GM18526 (cell line): ENCODE results near the gene RBM34.

Source experiments
- POLR2A ChIP-seq: IDR thresholded peaks from 3 replicates; pipeline ENCODE4 v1.6.1; 2011; ENCODE audit not compliant: insufficient read length; ENCODE audit errors: extremely low read depth

RBM34 gene

DNA sequence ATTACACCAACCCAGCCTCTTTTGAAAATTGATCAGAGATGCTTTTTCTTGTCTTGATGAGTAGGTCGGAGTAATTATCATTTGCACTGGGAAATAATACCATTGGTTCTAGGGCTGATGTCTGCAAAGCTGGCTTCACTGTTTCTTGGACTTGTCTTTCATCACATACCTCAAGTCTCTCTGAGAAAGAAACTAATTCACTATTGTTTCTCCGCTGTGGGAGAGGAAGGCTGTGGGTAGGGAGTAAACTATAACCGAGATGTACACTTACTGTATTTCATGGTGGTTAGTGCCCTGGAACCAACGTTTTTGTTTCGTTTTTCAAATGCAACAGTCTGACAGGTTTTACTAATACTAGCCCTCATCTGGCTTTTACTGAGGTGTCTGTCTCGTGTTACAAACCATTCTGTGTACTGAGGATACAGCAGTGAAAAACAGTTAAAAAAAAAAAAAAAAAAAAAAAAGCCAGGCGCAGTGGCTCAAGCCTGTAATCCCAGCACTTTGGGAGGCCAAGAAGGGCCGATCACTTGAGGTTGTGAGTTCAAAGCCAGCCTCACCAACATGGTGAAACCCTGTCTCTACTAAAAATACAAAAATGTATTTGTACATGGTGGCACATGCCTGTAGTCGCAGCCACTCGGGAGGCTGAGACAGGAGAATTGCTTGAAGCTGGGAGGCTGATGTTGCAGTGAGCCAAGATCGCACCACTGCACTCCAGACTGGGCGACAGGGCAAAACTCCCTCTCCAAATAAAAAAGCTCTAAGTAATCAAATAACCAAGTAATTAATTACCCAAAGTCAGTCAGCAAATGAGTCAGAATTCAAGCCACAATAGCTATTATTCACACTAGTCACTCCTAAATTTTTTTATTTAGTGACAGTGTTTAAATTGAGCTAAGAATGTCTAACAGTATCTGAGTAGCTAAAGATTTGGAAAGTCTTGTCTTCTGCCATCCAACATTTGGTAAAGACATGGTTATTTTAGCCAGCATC is 55.7 kb downstream of the RBM34 start:
- no peak for TF ChIP-seq POLR2A

DNA sequence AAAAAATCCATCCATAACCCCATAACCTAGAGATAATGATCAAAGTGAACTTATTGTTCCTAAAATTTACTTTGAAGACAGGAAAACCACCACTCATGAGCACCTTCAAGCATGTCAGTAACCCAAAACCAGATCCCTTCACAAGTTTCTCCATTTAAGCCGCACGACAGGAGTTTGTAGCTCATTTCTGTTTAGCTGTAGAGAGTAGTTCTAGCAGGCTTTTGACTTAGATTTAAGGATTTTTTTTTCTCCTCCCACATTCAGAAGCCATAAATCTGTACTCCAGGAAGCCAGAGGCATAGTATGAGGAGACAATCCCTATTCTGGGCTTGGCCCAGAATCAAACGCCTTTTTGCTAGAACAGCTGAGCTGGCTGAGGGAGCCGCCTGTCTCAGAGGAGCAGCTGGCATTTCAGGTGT is 58.0 kb downstream of the RBM34 start:
- TF ChIP-seq POLR2A = no peak

DNA sequence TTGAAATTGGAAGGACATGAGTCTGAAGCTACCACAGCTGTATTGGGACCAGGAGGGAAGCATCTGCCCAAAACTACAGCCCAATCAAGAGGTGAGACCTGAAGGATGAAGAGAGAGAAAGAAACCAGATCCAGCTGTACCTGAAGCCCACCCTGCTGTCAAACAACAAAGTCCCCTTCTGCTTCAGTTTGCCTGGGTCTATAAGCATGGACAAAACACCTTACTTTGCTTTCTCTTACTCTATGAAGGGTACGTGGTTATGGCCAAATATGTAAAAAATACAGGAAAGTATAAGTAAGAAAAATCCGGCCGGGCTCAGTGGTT is 58.8 kb downstream of the RBM34 start:
- no peak for TF ChIP-seq POLR2A

DNA sequence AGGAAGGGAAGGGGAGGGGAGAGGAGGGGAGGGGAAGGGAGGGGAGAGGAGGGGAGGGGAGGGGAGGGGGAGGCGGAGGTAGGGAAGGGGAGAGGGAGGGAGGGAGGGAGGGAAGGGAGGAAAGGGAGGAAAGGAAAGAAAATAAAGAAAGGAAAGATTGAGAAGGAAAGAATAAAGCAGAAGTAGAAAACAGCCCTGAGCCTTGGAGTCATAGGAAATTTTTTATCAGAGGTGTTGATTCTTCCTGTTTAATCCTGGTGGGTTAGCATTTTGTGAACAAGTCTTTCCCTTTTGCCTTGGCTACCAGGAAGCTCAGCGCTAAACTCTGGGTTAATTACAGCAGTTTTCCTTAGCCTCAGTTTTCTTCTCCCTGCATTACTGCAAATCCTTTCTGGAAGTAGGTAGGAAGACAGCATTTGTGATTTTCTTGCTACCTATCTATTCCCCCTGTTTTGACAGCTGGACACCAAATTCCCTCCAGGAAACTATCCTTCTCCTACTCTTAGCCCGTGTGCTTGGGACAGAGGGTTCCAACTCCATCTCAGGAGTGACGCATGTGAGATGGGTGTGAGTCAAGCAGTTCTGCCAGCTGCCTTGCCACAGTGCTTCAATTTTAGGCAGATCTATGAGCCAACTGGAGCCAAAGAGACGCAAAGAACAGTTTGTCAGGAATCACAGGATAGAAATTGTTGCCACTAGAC is 59.3 kb downstream of the RBM34 start:
- no peak for TF ChIP-seq POLR2A

DNA sequence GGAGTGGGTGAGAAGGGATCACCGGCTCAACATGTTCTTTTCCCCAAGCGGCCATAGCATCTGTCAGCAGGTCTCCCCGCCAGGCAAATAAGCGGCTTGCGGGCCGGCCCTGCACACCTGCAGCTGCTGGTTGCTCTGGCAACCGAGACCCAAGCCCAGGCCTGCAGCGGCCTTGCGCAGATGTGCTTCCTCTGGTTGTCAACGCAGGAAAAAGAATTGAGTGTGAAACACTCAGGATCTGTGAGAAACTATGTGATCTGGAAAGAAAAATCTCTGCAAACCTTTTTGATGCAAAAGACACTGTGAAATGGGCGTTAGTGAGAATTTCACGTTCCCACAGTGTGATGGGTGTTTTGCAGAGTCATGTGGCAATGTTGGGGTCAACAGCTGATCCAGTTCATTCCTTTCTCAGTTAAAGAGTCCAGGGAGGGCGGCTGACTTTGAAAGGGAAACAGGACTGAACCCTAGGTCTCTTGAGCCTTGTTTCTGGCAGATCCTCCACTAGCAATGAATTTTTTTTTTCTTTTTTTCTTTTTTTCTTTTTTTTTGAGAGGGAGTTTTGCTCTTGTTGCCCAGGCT is 60.8 kb downstream of the RBM34 start:
- no peak for TF ChIP-seq POLR2A

GRCh38 chr1:235098991-235099390 is 62.1 kb downstream of the RBM34 start:
- no peak for TF ChIP-seq POLR2A

- TF ChIP-seq POLR2A = no peak
These were observed 62.5 kb downstream of the RBM34 start for GRCh38 chr1:235098547-235098946.

DNA sequence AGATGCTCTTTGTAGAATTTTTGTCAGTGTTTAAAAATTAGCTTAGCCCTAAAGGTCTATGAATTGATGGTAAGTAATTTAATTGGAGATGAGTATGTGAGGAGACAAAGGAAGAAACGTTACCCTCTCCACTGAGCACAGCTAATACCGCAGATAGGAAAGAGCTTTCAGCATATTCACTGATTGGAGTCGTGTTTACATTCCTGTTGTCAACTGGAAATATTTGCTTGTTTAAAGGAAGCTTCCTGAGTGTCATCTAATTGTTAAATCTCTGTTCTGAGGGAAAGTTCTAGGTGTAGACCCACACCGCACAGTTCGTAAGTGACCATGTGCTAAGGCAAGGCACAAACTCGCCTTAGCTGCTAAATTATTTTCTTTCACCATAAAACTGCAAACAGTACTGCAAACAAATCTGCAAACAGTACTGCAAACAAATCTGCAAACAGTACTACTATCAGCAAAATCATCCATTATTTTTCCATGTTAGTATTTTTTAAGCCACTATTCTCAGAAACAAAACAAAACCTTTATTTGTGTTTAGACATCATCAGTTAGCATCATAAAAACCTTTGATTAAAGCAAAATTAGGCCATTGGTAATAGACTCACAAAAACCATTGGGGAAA is 65.0 kb downstream of the RBM34 start:
- TF ChIP-seq POLR2A = no peak

- no peak for TF ChIP-seq POLR2A
These were observed 67.1 kb downstream of the RBM34 start for GRCh38 chr1:235093696-235094592.

GRCh38 chr1:235093013-235093695 is 67.9 kb downstream of the RBM34 start:
- TF ChIP-seq POLR2A = no peak

- no peak for TF ChIP-seq POLR2A
These were observed 70.5 kb downstream of the RBM34 start for GRCh38 chr1:235090406-235091069.

DNA sequence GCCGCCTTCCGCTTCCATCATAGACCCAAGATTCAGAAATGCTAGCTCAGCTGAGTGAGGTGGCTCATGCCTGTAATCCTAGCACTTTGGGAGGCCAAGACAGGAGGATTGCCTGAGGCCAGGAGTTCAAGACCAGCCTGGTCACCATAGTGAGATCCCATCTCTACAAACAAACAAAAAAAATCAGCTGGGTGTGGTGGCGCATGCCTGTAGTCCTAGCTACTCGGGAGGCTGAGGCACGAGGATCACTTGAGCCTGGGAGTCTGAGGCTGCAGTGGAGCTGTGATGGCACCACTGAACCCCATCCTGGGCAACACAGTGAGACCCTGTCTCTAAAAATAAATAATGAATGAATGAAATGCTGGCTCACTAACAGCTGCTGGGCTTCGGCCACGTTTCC is 72.1 kb downstream of the RBM34 start:
- no peak for TF ChIP-seq POLR2A

DNA sequence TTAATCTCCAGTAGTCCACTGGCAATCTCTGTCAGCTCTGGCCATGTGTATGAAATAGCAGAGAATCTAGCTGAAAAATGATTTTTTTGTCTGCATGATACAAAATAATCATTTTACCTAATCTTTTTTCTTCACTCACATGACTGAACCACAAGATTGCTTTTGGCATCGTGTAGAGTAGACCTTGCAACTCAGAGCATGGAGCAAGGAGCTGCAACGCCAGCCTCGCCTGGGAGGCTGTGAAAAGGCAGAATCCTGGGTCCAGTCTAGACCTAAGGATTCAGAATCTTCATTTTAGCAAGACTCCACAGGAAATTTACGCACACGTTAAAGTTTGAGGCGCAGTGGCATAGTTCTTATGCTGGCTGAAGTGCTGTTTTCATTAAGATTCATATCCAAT is 72.6 kb downstream of the RBM34 start:
- no peak for TF ChIP-seq POLR2A
